Subcutaneous abdominal adipose tissue (tissue), 5 donors: ENCODE measurements around the gene MAN1A2.
"Not testable (repeated sequence)": the region's sequence is repeated elsewhere in the genome, so short reads cannot be mapped to it uniquely, and the experiment has no call there.

Experiments used
- H3K27ac ChIP-seq: one replicate; pipeline ENCODE4 v1.7.0; 2013; ENCODE audit warnings: low read depth, mild to moderate bottlenecking, inconsistent platforms, low read length, moderate library complexity
- H3K27me3 ChIP-seq, 5 donors: one replicate each; pipeline ENCODE4 v1.7.0; 2013; ENCODE audit warnings: low read length in 5 of 5, inconsistent platforms in 1 of 5; ENCODE audit not compliant: control insufficient read depth in 5 of 5, insufficient read depth in 4 of 5
- H3K36me3 ChIP-seq, 5 donors: one replicate each; pipeline ENCODE4 v1.7.0; 2013; ENCODE audit warnings: low read length in 5 of 5; ENCODE audit not compliant: control insufficient read depth in 5 of 5, insufficient read depth in 5 of 5
- H3K4me1 ChIP-seq, 5 donors: one replicate each; pipeline ENCODE4 v1.7.0; 2013; ENCODE audit warnings: low read length in 5 of 5, mild to moderate bottlenecking in 3 of 5, moderate library complexity in 1 of 5; ENCODE audit not compliant: control insufficient read depth in 5 of 5, insufficient read depth in 5 of 5
- H3K4me3 ChIP-seq, 5 donors: one replicate each; pipeline ENCODE4 v1.7.0; 2013; ENCODE audit warnings: low read length in 5 of 5, low read depth in 1 of 5
- H3K9ac ChIP-seq, 5 donors: one replicate each; pipeline ENCODE4 v1.7.0; 2013; ENCODE audit warnings: low read length in 5 of 5, mild to moderate bottlenecking in 4 of 5, moderate library complexity in 3 of 5
- H3K9me3 ChIP-seq, 5 donors: one replicate each; pipeline ENCODE4 v1.7.0; 2013; ENCODE audit warnings: low read length in 5 of 5; ENCODE audit not compliant: control insufficient read depth in 5 of 5
- donor health status: healthy.
- donor health status: healthy.
- donor health status: healthy.
- donor health status: healthy.
- donor health status: healthy.

Gene MAN1A2

DNA sequence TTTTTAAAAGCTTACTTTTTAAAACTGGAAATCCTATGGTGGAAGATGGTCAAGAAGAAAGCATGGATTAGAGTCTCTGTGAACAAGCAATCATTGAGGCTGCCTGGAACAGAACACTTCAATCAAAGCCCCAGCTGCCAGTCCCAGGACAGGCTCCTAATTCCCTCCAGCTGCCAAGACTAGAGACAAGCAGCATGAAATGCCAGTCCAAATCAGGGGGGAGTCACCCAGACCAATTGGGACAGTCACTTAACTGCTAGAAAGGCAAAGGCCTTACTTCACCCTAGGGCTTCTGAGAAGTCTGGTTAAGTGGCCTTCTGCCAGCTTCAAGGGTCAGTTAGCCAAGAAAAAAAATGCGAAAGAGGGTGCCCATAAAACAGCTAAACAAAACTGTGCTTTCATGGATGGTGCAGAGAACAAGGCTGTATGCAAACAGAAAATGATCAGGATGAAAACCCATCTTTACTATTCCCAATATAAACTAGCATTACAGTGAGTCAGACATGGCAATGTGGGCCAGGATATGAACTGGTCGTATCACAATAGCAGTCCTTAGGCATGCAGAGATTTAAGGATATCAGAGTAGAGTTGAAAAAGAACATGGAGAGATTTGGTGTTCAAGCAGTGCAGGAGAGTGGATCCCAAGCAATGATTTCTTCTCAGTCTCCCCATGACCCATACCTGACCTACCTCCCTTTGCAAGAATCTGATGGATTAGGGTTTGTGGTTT is 31.0 kb upstream of the MAN1A2 start:
- peaks cover 3 to 33% (median 16%) of the 10 kb centered on the region in 5 donors for H3K4me1 ChIP-seq
- no peak overlapping the region for H3K4me3 ChIP-seq
- H3K36me3 ChIP-seq = no peaks in the 10 kb centered on the region
- H3K27me3 ChIP-seq = no peaks in the 10 kb centered on the region
- peak overlapping the region; percentile 61 for H3K27ac ChIP-seq
- no peaks in the 10 kb centered on the region for H3K9me3 ChIP-seq
- peak overlapping the region in 1 of 5 donors; percentile 34 for H3K9ac ChIP-seq

DNA sequence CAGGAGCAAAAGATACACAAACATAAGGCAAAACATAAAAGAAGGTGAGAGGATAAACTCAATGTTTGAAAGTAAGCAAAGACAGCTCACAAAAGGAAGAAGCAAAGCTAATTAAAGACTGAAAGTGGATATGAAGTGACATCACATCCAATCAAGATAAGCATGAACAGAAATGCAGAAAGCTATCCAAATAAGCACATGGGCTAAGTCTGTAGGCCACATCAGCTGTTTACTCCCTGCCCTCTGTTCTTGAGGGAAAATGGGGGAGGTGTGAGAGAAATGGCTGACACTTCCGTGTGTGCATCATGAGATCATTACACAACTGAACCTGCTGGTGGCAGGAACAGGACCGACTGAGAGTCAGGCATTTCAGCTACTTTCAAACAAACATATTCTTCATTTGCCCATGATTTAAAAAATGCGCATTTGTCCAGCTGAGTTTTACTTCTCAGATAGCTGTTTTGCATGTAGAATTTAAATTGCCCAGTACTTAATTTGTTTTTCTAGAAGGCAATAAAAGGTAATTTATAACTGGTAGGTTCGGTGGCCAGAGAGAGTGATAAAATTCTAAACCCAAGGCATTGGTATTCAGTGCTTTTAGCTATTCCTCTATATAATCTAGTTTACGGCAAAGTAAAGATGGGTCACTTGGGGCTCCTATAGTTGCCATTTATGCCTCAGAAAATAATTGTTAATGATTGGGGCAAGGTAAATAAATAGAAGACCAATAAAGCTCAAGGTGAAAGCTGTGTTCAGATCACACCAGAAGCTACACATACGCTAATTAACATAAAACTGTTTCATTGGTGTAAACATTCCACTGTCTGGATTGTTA is 27.2 kb upstream of the MAN1A2 start:
- H3K4me1 ChIP-seq = peaks cover 3 to 26% (median 16%) of the 10 kb centered on the region in 5 donors
- H3K36me3 ChIP-seq = no peaks in the 10 kb centered on the region
- no peaks in the 10 kb centered on the region for H3K9me3 ChIP-seq
- no peaks in the 10 kb centered on the region for H3K27me3 ChIP-seq
- H3K9ac ChIP-seq = no peak overlapping the region
- peak overlapping the region; percentile 65 for H3K27ac ChIP-seq
- no peak overlapping the region for H3K4me3 ChIP-seq

GRCh38 chr1:117341123-117341522 is 26.1 kb upstream of the MAN1A2 start:
- Histone ChIP-seq H3K27ac (no peak overlapping the region), H3K9me3 (no peaks in the 10 kb centered on the region), H3K4me3 (no peak overlapping the region), H3K4me1 (peaks cover 3 to 16% (median 5%) of the 10 kb centered on the region in 5 donors), H3K9ac (no peak overlapping the region), H3K36me3 (no peaks in the 10 kb centered on the region), H3K27me3 (no peaks in the 10 kb centered on the region)

DNA sequence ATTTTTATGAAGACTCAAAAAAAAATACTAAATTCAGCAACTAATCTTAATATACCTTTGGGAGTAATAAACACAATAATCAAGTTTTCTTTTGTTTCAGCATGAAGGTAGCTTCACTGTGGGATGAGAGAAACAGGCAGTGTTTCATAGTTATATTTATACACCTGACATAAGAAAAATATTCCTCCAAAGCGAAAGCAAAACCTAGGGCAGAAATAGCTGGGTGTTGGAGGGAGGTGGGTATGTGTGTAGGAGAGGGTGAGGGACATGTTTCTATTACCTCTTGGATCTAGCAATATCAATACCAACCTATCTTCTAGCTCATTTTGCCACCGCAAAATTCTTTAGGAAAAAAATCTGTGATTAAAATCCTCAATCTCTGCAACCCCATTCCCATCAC is 24.9 kb upstream of the MAN1A2 start:
- Histone ChIP-seq H3K27me3 (no peaks in the 10 kb centered on the region), H3K27ac (no peak overlapping the region), H3K9ac (no peak overlapping the region), H3K9me3 (no peaks in the 10 kb centered on the region), H3K4me1 (peaks cover 0 to 12% (median 3%) of the 10 kb centered on the region in 5 donors), H3K4me3 (no peak overlapping the region), H3K36me3 (no peaks in the 10 kb centered on the region)

DNA sequence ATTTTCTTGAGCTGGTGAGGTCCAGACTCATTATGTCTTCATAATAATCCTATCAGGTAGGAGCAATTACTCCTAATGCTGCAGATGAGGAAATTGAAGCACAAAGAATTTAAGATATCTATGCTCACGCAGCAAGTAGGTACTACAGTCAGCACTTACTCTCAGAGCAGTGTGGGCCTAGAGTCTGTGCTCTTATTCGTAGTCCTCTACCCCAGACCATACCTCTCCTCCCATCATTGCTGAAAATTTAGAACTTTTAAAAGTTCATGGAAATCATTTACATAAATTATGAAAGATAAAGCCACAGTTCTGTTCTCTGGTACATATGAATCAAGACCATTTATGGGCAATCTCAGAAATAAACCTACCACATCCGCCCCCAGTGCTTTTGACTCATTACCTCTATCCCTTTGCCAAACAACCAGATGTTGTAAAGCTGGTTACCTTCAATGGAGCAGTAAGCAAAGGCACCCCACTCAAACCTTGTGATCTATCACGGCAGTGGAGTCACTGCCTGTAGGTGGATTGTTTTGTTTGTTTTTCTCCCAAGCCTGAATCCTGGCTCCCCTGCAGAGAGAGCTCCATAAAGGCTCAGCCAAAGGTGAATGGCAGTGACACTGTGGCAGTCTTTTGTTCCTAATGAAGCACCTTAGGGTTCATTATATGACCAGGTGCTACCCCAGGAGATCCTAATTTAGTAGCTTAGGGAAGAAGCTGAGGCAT is 20.9 kb upstream of the MAN1A2 start:
- no peak overlapping the region for H3K27ac ChIP-seq
- H3K4me1 ChIP-seq = no peaks in the 10 kb centered on the region
- H3K9ac ChIP-seq = no peak overlapping the region
- H3K36me3 ChIP-seq = no peaks in the 10 kb centered on the region
- H3K4me3 ChIP-seq = no peak overlapping the region
- no peaks in the 10 kb centered on the region for H3K9me3 ChIP-seq
- H3K27me3 ChIP-seq = no peaks in the 10 kb centered on the region

DNA sequence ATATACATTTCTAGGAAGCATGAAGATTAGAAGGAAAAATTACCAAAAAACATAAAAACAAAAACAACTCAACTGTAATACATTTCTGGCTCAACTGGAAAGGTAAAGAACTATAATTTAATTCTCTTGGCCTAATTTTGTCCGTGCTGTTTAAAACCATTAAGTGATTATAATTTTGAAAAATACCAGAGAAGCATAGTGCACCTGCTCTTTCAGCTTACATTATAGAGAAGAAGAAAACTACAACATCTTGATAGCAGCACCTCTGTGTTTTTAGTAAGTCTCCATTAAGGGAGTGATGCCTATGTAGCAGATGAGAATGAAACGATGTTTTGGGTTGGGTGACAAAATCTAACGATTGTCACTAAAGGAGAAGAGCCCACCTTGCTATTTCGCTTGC is 19.3 kb upstream of the MAN1A2 start:
- no peak overlapping the region for H3K27ac ChIP-seq
- H3K4me1 ChIP-seq = no peaks in the 10 kb centered on the region

GRCh38 chr1:117352695-117353094 is 14.6 kb upstream of the MAN1A2 start:
- not testable (repeated sequence) for H3K4me3 ChIP-seq, H3K9ac ChIP-seq, H3K4me1 ChIP-seq, H3K27ac ChIP-seq, H3K27me3 ChIP-seq, H3K9me3 ChIP-seq, H3K36me3 ChIP-seq

More for the DNA sequence above, 19.3 kb upstream of the MAN1A2 start:
- Histone ChIP-seq H3K27me3 (no peaks in the 10 kb centered on the region), H3K9ac (no peak overlapping the region), H3K4me3 (no peak overlapping the region), H3K36me3 (no peaks in the 10 kb centered on the region), H3K9me3 (no peaks in the 10 kb centered on the region)

DNA sequence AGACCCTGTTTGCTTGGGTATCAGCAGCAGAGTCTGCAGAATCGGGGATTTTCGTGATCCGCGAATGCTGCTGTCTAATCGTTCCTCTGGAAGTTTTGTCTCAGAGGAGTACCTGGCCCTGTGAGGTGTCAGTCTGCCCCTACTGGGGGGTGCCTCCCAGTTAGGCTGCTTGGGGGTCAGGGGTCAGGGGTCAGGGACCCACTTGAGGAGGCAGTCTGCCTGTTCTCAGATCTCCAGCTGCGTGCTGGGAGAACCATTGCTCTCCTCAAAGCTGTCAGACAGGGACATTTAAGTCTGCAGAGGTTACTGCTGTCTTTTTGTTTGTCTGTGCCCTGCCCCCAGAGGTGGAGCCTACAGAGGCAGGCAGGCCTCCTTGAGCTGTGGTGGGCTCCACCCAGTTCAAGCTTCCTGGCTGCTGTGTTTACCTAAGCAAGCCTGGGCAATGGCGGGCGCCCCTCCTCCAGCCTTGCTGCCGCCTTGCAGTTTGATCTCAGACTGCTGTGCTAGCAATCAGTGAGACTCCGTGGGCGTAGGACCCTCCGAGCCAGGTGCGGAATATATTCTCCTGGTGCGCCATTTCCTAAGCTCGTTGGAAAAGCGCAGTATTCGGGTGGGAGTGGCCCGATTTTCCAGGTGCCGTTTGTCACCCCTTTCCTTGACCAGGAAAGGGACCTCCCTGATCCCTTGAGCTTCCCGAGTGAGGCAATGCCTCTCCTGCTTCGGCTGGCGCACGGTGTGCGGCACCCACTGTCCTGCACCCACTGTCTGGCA is 9.2 kb upstream of the MAN1A2 start:
- not testable (repeated sequence) for H3K36me3 ChIP-seq, H3K9me3 ChIP-seq, H3K27me3 ChIP-seq, H3K4me1 ChIP-seq, H3K4me3 ChIP-seq, H3K27ac ChIP-seq, H3K9ac ChIP-seq

GRCh38 chr1:117358604-117358887 is 8.7 kb upstream of the MAN1A2 start:
- H3K4me3 ChIP-seq, H3K27ac ChIP-seq, H3K4me1 ChIP-seq, H3K36me3 ChIP-seq, H3K9ac ChIP-seq, H3K27me3 ChIP-seq, H3K9me3 ChIP-seq: not testable (repeated sequence)
